Progenitor cell of endocrine pancreas (in vitro differentiated cells): ENCODE measurements around the gene GBP3. TPM values are rescaled to one million over a fixed set of nuclear protein-coding genes. Genes with fewer than 3 reads are reported as not detected.

ENCODE experiments used
- DNase-seq: peaks from one replicate; pipeline ENCODE4 v3.0.0; 2021; ENCODE audit warnings: low spot score; ENCODE audit not compliant: unreplicated experiment
- H3K27ac Mint-ChIP-seq: 2 replicates; pipeline ENCODE4 v1.8.0; 2021; ENCODE audit warnings: mild to moderate bottlenecking, moderate library complexity, mixed read lengths
- H3K27me3 Mint-ChIP-seq: 2 replicates; pipeline ENCODE4 v1.8.0; 2021; ENCODE audit warnings: mixed read lengths
- H3K36me3 Mint-ChIP-seq: 2 replicates; pipeline ENCODE4 v1.8.0; 2022; ENCODE audit warnings: mixed read lengths; ENCODE audit not compliant: insufficient read depth
- H3K4me1 Mint-ChIP-seq: 2 replicates; pipeline ENCODE4 v1.8.0; 2021; ENCODE audit warnings: low read depth, mixed read lengths
- H3K4me3 Mint-ChIP-seq: 2 replicates; pipeline ENCODE4 v1.8.0; 2021; ENCODE audit warnings: low read depth, mild to moderate bottlenecking, moderate library complexity, mixed read lengths
- H3K9me3 Mint-ChIP-seq: 2 replicates; pipeline ENCODE4 v1.8.0; 2021; ENCODE audit warnings: low read depth, mixed read lengths
- CTCF ChIP-seq: fragments of 200-600 bp; sonication (generic); IDR thresholded peaks from one replicate; pipeline ENCODE4 v1.5.0; 2021; ENCODE audit warnings: antibody characterized with exemption, mild to moderate bottlenecking; ENCODE audit not compliant: unreplicated experiment
- total RNA-seq: library from RNA; stranded (reverse); gene quantifications from 2 replicates; pipeline ENCODE4 v1.2.1, GENCODE V29; 2021

The GBP3 gene
- total RNA-seq, 1 donor from 2014 or later, result not detected

DNA sequence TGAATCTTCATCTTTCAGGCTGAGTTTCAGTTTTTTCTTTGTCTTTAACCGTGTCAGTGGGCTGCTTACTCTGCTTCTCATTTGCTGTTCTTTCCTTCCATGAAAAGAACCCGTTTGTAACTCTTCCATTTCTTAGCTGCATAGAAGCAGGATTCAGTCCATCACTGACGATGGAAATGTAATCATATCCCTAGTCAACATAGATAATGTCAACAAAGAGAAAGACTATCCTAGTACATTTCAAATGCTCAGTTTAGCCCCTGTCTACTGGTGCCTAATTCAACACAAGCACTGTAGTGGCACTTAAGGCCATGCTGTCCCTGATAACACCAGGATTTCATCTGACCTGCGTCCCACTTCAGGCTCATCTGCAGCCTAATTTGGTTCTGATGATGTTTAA is 42.0 kb upstream of the GBP3 start:
- Mint-ChIP-seq H3K27ac (no peak overlapping the region), H3K36me3 (no peaks in the 10 kb centered on the region), H3K27me3 (no peaks in the 10 kb centered on the region), H3K4me1 (no peaks in the 10 kb centered on the region), H3K4me3 (no peak overlapping the region), H3K9me3 (no peaks in the 10 kb centered on the region)
- TF ChIP-seq CTCF, result no peak
- no peak for DNase-seq

DNA sequence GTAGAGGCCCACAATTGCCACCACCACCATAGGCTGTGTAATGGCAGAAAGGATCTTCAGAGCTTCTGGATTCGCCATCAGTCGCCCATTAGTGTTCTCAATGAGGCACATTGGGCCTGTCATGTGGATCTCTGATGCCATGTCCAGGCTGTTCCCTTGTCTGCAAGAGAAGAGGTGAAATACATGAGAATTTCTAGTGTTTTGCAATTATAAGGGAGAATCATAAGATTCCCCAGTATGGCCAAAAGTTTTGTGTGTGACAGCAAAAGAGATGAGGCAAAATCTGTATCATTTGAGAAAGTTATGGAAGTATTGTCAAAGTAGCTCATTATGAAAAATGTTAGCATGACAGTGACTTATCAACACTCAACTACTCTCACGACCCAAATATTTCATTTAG is 40.4 kb upstream of the GBP3 start:
- H3K36me3 Mint-ChIP-seq, result no peaks in the 10 kb centered on the region
- no peak for TF ChIP-seq CTCF
- H3K4me1 Mint-ChIP-seq, result no peaks in the 10 kb centered on the region
- H3K27ac Mint-ChIP-seq, result no peak overlapping the region
- H3K9me3 Mint-ChIP-seq, result no peaks in the 10 kb centered on the region
- H3K4me3 Mint-ChIP-seq, result no peak overlapping the region
- DNase-seq, result no peak
- H3K27me3 Mint-ChIP-seq, result no peaks in the 10 kb centered on the region

GRCh38 chr1:89060091-89060490 is 37.4 kb upstream of the GBP3 start:
- no peaks in the 10 kb centered on the region for H3K9me3 Mint-ChIP-seq
- H3K4me1 Mint-ChIP-seq, result peaks cover 1% of the 10 kb centered on the region
- TF ChIP-seq CTCF, result no peak
- no peak overlapping the region for H3K27ac Mint-ChIP-seq
- H3K4me3 Mint-ChIP-seq, result no peak overlapping the region
- H3K36me3 Mint-ChIP-seq, result no peaks in the 10 kb centered on the region
- DNase-seq, result no peak
- H3K27me3 Mint-ChIP-seq, result no peaks in the 10 kb centered on the region

GRCh38 chr1:89051955-89052312 is 29.3 kb upstream of the GBP3 start:
- Mint-ChIP-seq H3K4me1 (peaks cover 9% of the 10 kb centered on the region), H3K27ac (no peak overlapping the region), H3K4me3 (no peak overlapping the region), H3K9me3 (no peaks in the 10 kb centered on the region), H3K27me3 (no peaks in the 10 kb centered on the region), H3K36me3 (no peaks in the 10 kb centered on the region)
- no peak for DNase-seq
- TF ChIP-seq CTCF, result no peak

DNA sequence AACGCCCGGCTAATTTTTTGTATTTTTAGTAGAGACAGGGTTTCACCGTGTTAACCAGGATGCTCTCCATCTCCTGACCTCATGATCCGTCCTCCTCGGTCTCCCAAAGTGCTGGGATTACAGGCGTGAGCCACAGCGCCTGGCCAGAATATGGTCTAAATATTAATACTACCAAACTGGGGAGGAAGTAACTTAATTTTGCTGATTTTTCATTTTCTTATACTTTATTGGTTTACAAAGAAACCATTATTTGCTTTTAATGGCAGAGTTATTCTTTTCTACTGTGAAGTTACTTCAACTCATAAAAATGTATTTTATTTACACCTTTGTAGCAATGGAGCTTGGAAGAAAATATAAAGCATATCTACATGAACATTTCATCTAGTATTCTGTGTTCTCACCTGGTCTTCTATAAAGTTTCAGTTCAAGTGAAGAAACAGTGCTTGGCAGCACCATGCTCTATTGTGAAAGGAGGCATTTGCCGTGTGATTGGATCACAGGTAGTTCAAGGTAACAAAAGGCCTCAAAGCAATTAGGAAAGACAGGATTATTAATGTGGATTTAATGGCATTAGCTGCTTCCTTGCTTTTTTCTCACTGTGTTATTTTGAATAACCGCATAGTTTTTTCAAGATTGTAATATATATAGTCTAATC is 28.8 kb upstream of the GBP3 start:
- no peak overlapping the region for H3K4me3 Mint-ChIP-seq
- no peak for TF ChIP-seq CTCF
- no peak overlapping the region for H3K27ac Mint-ChIP-seq
- no peaks in the 10 kb centered on the region for H3K36me3 Mint-ChIP-seq
- peaks cover 9% of the 10 kb centered on the region for H3K4me1 Mint-ChIP-seq
- no peaks in the 10 kb centered on the region for H3K9me3 Mint-ChIP-seq
- DNase-seq, result no peak
- no peaks in the 10 kb centered on the region for H3K27me3 Mint-ChIP-seq
